Stimulated activated CD4-positive, alpha-beta T cell treated with anti-CD3 and anti-CD28 coated beads, Interleukin-15, amount 100 ng/mL, for 1 hour (primary cell): ENCODE results near the gene LRRC9.

ENCODE experiments used
- DNase-seq, 2 donors: peaks; one replicate each; pipeline ENCODE4 v3.0.0-alpha.2; 2020; ENCODE audit warnings: low read depth in 1 of 2, low spot score in 1 of 2

LRRC9 gene

GRCh38 chr14:60106339-60106738, 186.4 kb downstream of the LRRC9 start:
- no peak for DNase-seq

- no peak for DNase-seq
Observed at GRCh38 chr14:60107477-60107876, 187.5 kb downstream of the LRRC9 start.

GRCh38 chr14:60111732-60112131, 191.8 kb downstream of the LRRC9 start:
- DNase-seq: no peak
